ENCODE measurements around the gene HECTD2. TPM values are rescaled to one million over a fixed set of nuclear protein-coding genes. Genes with fewer than 3 reads are reported as not detected.

The HECTD2 gene
- total RNA-seq, 1 experiment from 2014 or later = 11.5 TPM

DNA sequence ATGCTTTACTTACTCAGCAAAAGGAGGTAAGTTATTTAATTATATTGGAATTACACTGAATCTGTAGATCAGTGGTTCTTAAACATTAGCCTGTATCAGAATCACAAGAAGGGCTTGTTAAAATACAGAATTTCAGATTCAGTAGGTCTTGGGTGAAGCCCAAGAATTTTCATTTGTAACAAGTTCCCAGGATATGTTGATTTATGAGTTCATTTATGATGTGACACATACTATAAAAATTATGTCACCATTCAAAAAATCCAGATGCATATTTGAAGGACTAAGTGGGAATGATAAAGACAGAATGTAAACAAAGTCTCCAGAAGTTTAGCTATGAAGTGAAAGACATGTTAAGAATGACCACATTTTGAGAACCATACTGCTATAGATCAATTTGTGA lies 52.3 kb downstream of the HECTD2 start:
- Histone ChIP-seq H3K9me3 (ENCODE audit: control insufficient read depth, insufficient read depth, low read depth, low read length) (no peaks in the 10 kb centered on the region), H3K4me3 (ENCODE audit: low read depth in 2 of 2, low read length in 2 of 2) (no peak overlapping the region), H3K27me3 (ENCODE audit: control insufficient read depth, insufficient read depth, low read length) (no peaks in the 10 kb centered on the region), H3K27ac (ENCODE audit: low read length) (no peak overlapping the region), H3K4me1 (ENCODE audit: control insufficient read depth, insufficient read depth, low read length) (no peaks in the 10 kb centered on the region), H3K36me3 (ENCODE audit: control insufficient read depth, insufficient read depth, low read length) (peaks cover 4% of the 10 kb centered on the region; the same call in 1 of the 2 replicates)
- BruUV-seq (replicated peaks) = no TSS peak
- in situ Hi-C loops (cut with HindIII; ENCODE audit: low pct_unique_long_range_greater_than_20kb, low sequenced_read_pairs) (no loop called here), intact Hi-C loops (cut with micrococcal nuclease; ENCODE audit: unreplicated experiment) (no loop called here)
- no peak for DNase-seq (ENCODE audit: low read depth, low spot score)
- ChIA-PET CTCF (no interaction called here), POLR2A (no interaction called here)
- no peak for ATAC-seq
- TF ChIP-seq TCF7L2 (IDR thresholded peaks at IDR 0.05; ENCODE audit: low read depth, low read length) = no peak
- TF ChIP-seq, protein P1, sequence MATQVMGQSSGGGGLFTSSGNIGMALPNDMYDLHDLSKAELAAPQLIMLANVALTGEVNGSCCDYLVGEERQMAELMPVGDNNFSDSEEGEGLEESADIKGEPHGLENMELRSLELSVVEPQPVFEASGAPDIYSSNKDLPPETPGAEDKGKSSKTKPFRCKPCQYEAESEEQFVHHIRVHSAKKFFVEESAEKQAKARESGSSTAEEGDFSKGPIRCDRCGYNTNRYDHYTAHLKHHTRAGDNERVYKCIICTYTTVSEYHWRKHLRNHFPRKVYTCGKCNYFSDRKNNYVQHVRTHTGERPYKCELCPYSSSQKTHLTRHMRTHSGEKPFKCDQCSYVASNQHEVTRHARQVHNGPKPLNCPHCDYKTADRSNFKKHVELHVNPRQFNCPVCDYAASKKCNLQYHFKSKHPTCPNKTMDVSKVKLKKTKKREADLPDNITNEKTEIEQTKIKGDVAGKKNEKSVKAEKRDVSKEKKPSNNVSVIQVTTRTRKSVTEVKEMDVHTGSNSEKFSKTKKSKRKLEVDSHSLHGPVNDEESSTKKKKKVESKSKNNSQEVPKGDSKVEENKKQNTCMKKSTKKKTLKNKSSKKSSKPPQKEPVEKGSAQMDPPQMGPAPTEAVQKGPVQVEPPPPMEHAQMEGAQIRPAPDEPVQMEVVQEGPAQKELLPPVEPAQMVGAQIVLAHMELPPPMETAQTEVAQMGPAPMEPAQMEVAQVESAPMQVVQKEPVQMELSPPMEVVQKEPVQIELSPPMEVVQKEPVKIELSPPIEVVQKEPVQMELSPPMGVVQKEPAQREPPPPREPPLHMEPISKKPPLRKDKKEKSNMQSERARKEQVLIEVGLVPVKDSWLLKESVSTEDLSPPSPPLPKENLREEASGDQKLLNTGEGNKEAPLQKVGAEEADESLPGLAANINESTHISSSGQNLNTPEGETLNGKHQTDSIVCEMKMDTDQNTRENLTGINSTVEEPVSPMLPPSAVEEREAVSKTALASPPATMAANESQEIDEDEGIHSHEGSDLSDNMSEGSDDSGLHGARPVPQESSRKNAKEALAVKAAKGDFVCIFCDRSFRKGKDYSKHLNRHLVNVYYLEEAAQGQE (IDR thresholded peaks at IDR 0.05; ENCODE audit: insufficient read depth in 1 of 2, low read depth in 2 of 2, low read length in 1 of 2) = no peak
- TF ChIP-seq SIN3A (IDR thresholded peaks at IDR 0.05; ENCODE audit: borderline replicate concordance, insufficient read depth, low read depth, low read length) = no peak
- TF ChIP-seq POLR2AphosphoS5 (IDR thresholded peaks at IDR 0.05; ENCODE audit: low read depth, low read length) = no peak
- TF ChIP-seq, protein P2, sequence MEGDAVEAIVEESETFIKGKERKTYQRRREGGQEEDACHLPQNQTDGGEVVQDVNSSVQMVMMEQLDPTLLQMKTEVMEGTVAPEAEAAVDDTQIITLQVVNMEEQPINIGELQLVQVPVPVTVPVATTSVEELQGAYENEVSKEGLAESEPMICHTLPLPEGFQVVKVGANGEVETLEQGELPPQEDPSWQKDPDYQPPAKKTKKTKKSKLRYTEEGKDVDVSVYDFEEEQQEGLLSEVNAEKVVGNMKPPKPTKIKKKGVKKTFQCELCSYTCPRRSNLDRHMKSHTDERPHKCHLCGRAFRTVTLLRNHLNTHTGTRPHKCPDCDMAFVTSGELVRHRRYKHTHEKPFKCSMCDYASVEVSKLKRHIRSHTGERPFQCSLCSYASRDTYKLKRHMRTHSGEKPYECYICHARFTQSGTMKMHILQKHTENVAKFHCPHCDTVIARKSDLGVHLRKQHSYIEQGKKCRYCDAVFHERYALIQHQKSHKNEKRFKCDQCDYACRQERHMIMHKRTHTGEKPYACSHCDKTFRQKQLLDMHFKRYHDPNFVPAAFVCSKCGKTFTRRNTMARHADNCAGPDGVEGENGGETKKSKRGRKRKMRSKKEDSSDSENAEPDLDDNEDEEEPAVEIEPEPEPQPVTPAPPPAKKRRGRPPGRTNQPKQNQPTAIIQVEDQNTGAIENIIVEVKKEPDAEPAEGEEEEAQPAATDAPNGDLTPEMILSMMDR (IDR thresholded peaks at IDR 0.05) = no peak

DNA sequence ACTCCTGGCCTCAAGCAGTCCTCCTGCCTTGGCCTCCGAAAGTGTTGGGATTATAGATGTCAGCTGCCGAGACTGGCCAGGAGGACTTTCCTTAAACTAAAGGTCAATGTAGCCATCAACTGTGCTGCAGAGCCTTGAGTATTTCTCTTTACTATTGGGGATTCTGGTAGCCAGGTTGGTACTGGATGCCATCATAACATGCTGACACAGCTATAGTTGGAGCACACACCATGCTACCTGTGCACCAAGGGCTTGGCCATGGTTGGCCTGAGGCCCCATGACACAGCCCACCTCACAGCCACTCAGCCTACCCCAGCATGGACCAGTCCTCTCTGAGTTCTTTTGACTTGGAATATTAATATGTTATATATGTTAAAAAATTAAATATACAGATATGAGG lies 54.4 kb downstream of the HECTD2 start:
- Histone ChIP-seq H3K4me1 (ENCODE audit: control insufficient read depth, insufficient read depth, low read length) (no peaks in the 10 kb centered on the region), H3K27me3 (ENCODE audit: control insufficient read depth, insufficient read depth, low read length) (no peaks in the 10 kb centered on the region), H3K27ac (ENCODE audit: low read length) (no peak overlapping the region), H3K9me3 (ENCODE audit: control insufficient read depth, insufficient read depth, low read depth, low read length) (no peaks in the 10 kb centered on the region), H3K36me3 (ENCODE audit: control insufficient read depth, insufficient read depth, low read length) (peaks cover 4% of the 10 kb centered on the region; the same call in 1 of the 2 replicates), H3K4me3 (ENCODE audit: low read depth in 2 of 2, low read length in 2 of 2) (no peak overlapping the region)
- TF ChIP-seq SIN3A (IDR thresholded peaks at IDR 0.05; ENCODE audit: borderline replicate concordance, insufficient read depth, low read depth, low read length) (no peak), POLR2AphosphoS5 (IDR thresholded peaks at IDR 0.05; ENCODE audit: low read depth, low read length) (no peak)
- no TSS peak for BruUV-seq (replicated peaks)
- in situ Hi-C loops (cut with HindIII; ENCODE audit: low pct_unique_long_range_greater_than_20kb, low sequenced_read_pairs) = no loop called here
- ChIA-PET POLR2A (no interaction called here), CTCF (no interaction called here)
- no peak for DNase-seq (ENCODE audit: low read depth, low spot score)
- no peak for ATAC-seq
- intact Hi-C loops (cut with micrococcal nuclease; ENCODE audit: unreplicated experiment) = no loop called here

DNA sequence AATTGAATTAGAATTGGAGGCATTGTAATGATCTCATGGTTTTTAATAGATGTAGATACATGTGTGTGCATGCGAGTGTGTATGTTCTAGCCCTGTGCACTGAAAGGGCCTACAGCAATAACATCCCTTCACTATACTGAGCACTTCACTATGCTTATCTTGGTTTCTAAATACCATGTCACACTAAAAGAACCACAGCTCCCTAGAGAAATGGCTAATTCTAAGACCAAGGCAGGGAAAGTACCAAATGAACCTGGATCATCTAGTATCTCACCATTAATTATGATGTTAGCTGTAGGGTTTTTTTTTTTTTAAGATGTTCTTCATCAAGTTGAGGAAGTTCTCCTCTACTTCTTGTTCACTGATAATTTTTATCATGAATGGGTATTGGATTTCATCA lies 55.1 kb downstream of the HECTD2 start:
- DNase-seq (ENCODE audit: low read depth, low spot score) = no peak
- Histone ChIP-seq H3K4me3 (ENCODE audit: low read depth in 2 of 2, low read length in 2 of 2) (no peak overlapping the region), H3K27me3 (ENCODE audit: control insufficient read depth, insufficient read depth, low read length) (no peaks in the 10 kb centered on the region), H3K9me3 (ENCODE audit: control insufficient read depth, insufficient read depth, low read depth, low read length) (no peaks in the 10 kb centered on the region), H3K27ac (ENCODE audit: low read length) (no peak overlapping the region), H3K36me3 (ENCODE audit: control insufficient read depth, insufficient read depth, low read length) (peaks cover 4% of the 10 kb centered on the region; the same call in 1 of the 2 replicates), H3K4me1 (ENCODE audit: control insufficient read depth, insufficient read depth, low read length) (no peaks in the 10 kb centered on the region)
- intact Hi-C loops (cut with micrococcal nuclease; ENCODE audit: unreplicated experiment) (no loop called here), in situ Hi-C loops (cut with HindIII; ENCODE audit: low pct_unique_long_range_greater_than_20kb, low sequenced_read_pairs) (no loop called here)
- ChIA-PET CTCF (no interaction called here), POLR2A (no interaction called here)
- no peak for ATAC-seq
- no TSS peak for BruUV-seq (replicated peaks)
- TF ChIP-seq POLR2AphosphoS5 (IDR thresholded peaks at IDR 0.05; ENCODE audit: low read depth, low read length) (no peak), SIN3A (IDR thresholded peaks at IDR 0.05; ENCODE audit: borderline replicate concordance, insufficient read depth, low read depth, low read length) (no peak), TCF7L2 (IDR thresholded peaks at IDR 0.05; ENCODE audit: low read depth, low read length) (no peak)
- TF ChIP-seq, protein P1 (IDR thresholded peaks at IDR 0.05; ENCODE audit: insufficient read depth in 1 of 2, low read depth in 2 of 2, low read length in 1 of 2) = no peak
- TF ChIP-seq, protein P2 (IDR thresholded peaks at IDR 0.05) = no peak
